Measurements from ENCODE around the gene ATG5.

ATG5 gene

DNA sequence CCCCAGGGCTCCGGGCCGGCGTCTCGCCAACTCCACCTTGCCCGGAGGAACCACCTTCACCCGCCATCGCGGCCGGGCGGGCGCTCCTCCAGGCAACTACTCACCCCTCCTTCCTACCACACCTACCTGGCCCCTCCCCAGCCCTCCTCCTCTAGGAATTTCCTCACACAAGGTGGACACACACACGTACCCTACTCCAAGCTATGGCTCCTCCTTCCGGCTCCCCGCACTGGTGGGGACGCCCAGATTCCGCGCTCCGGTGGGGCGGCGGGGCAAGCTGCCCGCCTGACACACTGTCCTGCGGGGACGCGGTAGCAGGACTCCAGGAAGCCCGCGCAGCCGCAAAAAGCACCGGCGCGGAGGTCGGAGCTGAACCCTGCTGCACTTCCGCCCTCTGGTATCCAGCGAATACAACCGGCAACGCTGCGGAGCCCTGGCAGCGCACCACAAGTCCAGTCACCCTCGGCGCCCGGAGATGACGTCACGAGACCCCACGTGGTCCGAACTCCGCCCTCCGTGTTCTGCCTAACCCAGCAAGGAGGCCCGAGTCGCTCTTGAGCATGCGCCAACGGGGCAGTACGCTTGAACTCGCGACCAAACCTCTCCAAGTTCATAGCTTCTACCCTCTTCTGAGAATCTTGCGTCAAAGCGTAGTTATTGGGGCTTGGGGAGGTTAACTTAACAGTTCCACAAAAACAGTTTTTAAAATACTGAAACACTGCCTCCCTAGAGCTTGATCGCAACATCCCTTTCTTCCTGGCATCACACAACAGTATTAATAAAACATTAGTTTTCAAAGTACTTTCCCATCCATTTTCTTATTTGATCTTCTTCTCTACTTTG, at the start of gene ATG5:
Gene ATG5, minus strand, starts transcription at position 425 of the 843 bp plus-strand sequence. CDS start 9,552 bp downstream, outside the sequence.
- FAIRE-seq = peak; percentile 79

DNA sequence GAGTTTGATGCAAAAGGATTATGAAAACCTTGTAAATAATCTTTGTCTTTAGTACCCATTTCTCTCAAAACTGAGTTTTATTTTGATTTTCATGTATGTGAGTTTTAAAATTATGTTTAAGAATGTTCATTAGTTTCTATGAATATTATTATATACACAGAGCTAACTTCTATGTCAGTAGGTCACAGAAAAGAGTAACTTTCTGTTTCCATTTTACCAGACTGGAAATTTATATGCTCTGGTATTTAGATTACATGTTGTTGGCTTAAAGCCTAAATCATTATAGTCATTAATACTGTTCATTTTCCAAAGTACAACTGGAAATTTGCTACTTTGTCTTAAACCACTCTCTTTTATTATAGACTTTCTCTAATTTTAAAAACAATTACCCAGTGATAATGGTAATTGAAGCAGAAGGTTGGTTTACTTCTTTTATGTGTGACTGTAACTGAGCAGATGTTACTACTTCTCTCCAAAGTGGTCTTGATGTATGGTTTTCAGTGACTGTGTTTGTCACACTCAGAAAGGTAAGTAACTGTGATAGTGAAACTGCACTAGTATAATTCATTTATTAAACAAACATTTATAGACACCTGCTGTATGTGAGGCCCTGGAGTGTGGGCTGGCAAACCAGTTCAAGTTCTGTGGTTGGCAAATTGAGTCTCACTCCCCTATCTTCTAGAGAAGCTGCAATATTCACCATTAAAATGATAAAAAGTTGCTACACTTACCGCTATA, 48.1 kb upstream of the ATG5 start:
- no peak for FAIRE-seq

DNA sequence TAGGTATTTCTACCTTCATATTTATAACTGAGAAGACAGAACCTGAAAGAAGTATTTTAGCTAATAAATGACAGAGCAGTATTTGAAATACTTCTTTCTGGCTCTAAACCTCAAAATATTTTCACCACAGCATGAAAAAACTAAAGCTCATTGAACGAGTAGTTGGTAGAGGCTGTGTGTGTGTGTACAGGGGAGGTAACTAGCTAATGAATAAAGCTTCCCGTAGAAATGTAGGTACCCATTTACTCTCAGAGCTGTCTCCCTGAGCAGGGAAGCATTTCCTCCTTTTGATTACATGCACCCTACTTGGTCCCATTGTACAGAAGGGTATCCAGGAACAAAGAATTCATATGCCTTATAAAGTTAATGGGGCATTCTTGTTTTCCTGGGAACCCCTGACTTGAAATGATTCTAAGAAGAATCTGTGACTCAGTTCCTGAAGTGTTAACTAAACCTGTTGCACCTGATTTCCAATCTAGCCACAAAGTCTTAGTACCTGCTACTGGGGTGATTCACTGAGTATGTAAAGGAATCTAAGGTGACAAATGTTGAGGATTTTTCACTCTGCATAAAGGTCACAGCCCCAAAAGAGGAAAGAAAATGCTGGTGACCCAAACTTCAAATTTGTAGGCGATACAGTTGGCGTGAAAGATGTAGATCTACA, 47.4 kb upstream of the ATG5 start:
- no peak for FAIRE-seq

DNA sequence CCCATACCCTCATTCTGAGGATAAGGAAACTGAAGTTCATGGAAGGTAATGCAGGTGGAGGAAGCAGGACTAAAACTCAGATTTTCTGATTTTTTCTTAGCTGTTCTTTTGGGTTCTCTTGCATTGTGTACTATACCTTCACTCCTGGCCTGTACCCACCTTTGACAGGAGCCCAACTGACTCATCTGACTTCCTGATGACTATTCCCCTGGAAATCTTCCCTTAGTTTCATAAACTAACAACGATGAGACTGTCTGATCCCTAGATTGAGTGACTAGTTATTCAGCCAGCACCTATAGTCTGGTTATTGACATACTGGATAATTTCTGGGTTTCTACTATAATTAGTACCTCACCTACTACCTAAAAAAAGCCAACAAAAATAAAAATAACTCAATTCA, 45.1 kb upstream of the ATG5 start:
- no peak for FAIRE-seq

DNA sequence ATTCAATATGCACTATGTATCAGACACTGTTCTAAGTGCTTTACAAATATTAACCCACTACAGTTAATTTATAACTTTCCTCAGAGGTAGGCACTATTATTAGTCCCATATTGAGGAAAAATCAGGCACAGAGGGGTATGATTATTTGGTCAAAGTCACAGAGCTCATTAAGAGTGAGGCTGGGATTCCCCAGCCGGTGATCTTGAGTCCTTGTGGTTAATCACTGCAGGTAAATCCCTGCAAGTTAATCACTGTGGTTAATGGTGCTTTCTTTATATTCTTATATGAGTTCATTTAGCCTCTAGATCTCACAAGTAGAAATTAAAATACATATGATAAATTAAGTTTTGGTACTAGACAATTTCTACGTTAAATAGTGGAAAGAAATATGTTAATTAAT, 44.2 kb upstream of the ATG5 start:
- FAIRE-seq = no peak

DNA sequence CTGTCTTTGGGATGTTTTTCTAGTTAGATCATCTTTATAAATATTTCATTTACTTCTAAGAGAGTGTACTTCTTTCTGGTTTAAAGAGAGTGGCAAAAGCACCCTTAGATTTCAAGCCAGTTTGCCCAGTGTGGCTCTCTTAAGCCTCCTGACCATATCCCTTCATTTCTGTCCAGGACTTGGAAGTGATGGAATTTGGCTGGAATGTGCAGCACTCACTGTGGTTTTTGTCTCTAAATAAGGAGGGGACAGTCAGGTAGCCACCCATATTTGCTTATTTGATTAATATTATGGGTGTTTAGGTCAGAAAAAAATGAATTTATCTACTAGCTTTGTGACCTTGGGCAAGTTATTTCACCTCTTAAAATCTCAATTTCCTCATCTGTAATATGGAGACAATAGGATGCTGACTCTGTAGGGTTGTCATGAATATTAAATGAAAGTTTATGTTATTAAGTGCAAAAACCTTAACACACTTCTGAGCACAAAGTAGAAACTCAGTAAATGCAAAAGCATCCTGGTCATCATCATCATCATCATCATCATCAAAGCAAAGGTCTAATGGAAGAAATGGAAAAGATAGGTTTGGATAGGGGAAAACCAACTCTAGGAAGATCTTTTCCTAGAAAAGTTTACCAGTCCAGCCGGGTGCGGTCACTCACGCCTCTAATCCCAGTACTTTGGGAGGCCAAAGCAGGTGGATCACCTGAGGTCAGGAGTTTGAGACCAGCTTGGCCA, 38.0 kb upstream of the ATG5 start:
- FAIRE-seq = no peak

DNA sequence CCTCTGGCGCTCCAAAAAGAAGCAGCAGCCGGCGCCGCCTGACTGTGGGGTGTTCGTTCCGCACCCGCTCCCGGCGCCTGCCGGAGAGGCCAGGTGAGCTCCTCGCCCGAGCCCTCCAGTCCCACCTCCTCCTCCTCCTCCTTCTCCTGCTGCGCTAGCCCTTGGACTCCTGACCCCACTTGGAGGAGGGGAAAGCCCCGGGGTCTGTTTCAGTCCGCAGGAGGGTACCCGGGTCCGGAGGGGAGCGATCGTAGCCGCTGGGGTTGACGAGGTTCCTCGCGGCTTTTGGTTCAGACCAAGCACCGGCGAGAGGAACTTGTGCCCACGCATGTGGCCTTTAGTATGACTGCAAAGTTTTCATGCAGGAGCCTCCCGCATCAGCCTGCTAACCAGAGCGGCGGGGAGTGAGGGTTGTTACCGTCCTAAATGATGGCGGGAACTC, 35.5 kb upstream of the ATG5 start:
- FAIRE-seq = no peak

DNA sequence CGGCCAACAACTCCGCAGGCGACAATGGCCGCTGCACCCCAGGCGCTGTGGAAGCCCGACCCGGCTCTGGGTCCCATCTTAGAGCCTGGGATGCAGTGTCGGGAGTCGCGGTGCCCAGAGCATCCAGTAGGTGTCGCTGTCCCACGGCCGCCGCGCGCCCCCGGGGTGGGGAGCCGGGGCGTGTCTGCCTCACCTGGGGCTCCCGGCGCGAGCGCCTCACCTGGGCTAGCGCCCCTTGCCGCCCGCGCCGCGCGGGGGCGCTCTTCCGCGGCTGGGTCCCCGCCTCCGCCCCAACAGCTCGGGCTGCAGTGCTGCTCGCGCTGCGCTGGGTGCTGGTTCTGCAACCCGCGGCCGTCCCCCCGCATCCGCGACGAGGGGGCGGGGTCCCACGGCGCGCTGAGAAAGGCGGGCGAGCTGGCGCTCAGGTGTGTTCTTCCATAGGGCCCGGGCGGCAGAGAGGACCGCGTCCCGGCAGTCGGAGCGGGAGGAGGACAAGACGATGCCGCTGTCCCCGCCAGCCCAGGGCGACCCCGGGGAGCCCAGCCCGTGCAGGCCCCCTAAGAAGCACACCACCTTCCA, 34.9 kb upstream of the ATG5 start, which contains the start of gene CRYBG1:
Gene CRYBG1, plus strand, starts transcription at position 308 of the 579 bp plus-strand sequence. Its CDS starts 192 bp downstream, at position 500.
- FAIRE-seq = no peak

DNA sequence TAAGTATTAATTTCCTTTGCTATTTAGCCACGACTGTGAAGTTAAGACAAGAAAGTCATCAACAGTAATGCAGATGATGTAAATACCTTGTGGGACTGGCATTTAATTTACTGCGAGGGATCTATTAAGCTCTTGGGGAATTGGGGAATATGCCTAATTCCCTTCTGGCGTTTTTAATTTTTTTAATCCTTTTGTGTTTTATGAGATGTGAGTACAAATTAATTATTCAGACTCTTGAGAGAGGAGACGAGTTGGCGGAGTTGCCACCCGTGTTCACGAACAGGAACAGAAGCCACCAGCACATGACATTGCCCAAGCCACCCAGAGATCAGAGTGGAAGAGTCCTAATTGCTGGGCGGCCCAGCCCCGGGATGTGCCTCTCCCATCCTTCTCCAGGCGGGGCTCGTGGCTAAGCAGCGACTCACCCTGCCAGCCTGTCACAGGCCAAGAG, 34.4 kb upstream of the ATG5 start:
- no peak for FAIRE-seq

DNA sequence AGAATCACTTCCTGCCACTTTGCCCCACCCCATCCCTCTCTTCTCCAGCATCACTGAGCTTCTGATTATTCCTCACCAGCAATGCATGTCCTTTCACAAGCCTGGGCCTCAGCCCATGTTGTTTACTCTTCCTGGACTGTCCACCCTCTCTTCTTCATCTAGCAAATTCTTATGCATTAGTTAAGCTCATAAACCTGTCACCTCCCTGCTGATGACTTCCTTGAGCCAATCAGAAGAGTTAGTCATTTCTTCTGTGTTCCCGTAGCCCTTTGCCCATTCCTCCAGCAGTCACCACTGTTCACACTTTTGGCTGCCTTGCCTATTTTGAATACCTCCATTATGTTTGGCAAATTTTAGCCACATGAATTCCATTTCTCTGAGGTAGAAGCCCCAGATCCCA, 30.8 kb upstream of the ATG5 start:
- FAIRE-seq = no peak

DNA sequence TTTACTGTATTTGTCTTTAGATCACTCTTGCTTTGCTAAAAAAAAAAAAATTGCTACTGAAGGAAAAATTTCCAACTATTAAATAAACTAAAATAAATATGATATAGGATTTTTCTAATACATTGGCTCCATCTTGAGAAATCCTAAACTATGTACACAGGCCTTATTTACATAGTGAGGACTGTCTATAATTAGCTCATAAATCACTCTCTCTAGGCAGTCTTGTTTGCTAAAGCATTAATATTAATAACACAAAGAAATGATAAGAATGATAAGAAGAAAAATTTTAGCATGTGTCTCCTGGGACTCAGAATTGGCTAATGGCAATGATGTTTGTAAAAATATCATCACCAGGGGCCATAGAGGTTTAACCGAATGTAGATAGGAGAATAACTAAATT, 21.7 kb upstream of the ATG5 start:
- no peak for FAIRE-seq

DNA sequence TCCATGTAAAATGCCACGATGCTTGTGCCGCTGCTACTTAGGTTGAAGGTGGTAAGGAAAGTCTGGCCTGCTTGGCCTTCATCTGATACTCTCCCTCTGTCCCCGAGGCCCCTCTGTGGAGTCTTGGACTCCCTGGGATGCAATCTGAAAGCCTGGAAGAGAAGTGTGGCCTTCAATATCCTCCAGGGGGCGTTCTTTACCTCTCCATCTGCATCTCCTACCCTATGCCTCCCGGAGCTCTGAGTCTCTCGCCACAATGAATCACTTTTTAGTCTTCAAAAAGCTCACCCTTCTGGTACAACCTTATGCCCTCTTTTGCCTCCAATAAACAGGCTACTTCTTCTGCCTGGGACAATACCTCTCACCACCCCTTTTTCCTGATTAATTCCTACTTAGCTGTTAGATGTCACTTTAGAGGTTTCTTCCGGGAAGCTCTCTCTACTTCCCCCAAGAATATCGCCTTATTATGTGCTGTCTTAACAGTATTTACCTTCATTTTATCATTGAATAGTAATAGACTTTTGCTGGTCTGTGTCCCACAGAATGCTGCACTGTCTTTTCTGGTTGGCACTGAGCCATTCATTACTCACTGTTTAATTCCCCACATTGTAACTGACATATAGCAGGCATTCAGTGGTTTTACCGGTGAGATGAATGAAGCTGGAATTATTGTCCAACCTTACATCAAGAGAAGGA, 13.9 kb upstream of the ATG5 start:
- FAIRE-seq = peak; percentile 15

DNA sequence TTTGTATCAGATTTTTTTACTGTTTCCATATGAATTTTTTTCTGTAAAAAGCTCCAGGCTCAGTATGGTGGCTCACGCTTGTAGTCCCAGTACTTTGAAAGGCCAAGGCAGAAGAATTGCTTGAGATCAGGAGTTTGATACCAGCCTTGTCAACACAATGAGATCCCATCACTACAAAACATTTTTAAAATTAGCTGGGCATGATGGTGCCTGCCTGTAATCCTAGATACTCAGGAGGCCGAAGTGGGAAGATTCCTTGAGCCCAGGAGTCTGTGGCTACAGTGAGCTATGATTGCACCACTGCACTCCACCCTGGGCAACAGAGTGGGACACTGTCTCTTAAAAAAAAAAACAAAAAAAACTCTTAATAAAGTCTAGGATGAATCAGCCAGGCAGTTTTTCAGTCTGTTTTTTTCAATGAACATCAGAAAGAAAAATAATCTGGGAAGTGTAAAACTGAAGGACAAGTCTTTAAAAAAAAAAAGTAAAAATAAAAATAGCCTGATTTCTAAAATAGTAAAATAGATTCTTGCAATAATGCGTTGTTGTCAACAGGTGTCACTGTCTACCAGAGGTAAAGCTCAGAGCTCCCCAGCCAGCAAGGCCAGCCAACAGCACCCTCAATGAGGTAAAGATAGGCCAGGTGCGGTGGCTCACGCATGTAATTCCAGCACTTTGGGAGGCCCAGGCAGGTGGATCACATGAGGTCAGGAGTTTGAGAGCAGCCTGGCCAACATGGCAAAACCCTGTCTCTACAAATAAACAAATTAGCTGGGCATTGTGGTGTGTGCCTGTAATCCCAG, 9.3 kb upstream of the ATG5 start:
- peak; percentile 9 for FAIRE-seq

DNA sequence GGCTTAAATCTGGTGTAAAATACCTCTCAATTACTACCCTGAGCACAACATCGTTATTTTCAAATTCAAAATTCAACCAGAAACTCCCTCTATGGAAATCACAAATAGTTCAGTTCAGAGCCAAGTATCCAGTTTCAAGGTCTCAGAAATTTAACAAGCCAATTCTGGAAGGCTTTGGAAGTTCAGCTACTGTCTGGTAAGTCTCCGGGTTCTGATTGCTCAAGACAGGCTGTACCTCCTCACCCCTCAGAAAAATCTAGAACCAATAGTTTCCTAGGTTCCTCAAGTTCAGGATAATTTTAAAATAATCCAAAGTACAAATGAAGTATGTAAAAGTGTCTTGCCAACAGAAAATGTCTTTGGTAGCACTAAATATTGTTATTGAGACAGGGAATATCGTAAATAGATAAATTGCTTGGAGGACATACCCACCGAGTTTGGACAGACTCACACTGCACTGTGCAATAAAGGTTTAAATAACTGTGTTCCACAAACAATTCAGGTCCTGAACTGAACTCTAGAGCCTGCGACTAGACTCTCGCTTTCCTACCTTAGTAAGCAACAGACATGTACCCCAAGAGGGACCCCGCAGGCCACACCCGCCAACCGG, 729 bp downstream of the ATG5 start:
- FAIRE-seq = no peak

DNA sequence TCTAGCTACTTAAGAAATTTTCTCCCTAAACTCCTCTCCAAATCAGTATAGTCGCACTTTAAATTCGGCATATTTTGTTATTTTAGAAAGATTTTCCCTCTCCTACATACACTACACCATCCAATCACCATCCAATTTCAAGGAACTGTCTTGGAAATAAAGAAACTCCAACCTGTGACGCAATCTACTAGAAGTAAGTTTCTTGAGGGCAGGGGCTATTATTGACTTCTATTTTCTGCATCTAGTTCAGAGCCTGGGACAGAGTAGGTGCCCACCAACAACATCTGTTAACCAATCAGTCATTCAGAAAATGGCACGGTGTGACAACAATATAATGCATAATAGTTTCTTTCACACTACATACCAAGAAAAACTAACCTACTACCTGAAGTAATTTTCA, 3.6 kb downstream of the ATG5 start:
- no peak for FAIRE-seq

DNA sequence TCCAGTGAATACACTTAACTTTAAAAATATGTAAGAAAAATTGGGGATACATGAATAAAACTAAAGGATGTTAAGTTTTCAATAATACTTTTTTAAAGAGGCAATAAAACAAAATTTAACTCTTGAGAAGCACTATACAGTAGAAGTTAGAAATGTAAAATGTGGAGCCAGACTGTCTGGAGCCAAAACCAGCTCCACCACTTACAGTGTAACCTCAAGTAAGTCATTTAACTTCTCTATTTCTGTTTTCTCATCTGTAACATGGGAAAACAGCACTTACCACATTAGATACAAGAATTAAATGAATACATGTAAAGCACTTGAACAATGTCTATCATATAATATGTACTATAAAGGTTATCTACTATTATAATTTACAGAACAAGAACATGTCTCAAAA, 6.7 kb downstream of the ATG5 start:
- no peak for FAIRE-seq

DNA sequence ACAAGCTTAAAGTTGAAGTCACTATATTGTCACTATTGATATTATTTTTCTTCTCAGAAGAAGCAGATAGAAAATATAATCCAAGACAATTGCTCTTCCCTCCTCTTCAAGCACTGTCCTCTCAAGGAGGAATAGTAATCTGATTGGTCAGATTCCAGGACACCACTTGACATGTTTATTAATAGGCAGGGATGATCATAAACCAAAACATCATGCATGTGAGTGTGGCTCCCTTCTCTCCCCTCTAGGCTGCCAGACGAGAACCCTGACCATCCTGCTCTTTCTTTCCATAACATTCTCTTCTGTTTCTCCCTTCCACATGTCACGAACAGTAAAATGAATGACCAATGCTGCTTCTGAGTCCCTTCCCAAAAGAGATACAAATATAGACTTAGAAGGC, 7.5 kb downstream of the ATG5 start:
- no peak for FAIRE-seq

DNA sequence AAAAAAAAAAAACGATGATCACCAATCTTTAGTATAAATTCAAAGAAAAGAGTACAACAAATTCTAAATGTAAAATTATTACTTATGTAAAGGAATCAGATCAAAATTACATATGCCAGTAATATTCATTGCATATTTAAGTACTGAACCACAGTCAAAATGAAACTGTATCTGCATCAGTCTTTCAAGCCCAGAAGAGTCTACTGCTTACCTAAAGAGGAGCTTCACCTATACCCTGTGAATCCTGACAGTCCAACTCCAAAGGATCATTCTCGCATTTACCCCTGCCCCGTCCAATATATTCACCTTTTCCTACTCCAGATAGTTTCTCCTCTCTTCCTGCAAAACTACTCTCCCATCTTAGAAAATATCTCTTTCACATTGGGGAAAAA, 9.2 kb downstream of the ATG5 start:
- FAIRE-seq = no peak

DNA sequence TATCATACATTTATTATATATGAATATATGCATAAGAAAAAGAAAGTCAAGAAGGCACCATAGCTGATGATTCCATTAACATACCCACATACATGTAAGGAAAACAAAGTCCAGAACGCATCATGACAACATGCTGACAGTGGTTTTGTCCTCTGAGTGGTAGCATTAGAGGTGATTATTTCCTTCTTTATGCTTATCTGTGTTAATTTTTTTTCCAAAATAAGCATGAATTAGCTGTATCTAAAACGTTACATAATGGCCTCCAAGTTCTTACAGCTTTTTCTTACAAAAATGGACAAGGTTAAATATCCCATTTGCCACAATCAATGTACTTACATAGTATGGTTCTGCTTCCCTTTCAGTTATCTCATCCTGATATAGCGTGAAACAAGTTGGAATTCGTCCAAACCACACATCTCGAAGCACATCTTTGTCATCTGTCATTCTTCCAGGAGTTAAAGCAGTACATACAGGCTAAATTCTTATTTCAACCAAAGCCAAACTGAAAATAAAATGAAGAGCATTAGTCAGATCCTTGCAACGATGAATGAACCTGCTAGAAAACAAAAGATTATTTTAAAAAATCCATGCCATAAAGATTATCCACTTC, 9.7 kb downstream of the ATG5 start:
- FAIRE-seq = no peak

Data from TTC549 (cell line).